H1 (cell line): ENCODE results near the gene ICAM2.

Experiments
- POLR2A ChIP-seq, 2 experiments: IDR thresholded peaks; 1 replicate in 1 of 2; 2 replicates in 1 of 2; pipeline ENCODE4 v1.6.1; 2011; ENCODE audit warnings: low read depth in 2 of 2, low read length in 2 of 2, mild to moderate bottlenecking in 2 of 2; ENCODE audit errors: control extremely low read depth in 1 of 2
- SP1 ChIP-seq: IDR thresholded peaks from 2 replicates; pipeline ENCODE4 v1.6.1; 2011; ENCODE audit warnings: low read depth, low read length
- TF ChIP-seq, protein P1 (sequence below): IDR thresholded peaks from 2 replicates; pipeline ENCODE4 v1.6.1; 2012; ENCODE audit warnings: inconsistent platforms

DNA sequence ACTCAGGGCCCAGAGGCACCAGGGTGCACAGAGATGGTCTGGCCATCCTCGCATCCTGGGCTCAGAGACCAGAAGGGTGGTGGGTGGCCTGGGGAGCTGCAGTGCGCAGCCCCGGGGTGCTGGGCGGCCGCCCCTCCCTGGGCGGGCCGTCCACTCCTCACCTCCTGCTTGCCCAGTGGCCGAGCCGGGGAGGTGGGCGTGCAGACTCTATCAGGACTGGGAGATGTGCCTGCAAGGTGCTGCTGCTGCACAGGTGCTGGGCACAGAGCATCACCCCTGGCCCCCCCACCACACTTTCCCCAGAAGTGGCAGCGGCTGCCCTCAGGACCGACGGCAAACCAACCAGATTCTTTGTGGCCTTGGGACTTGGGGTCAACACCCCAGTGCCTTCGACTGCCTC is 47.6 kb downstream of the ICAM2 start, which contains the start of gene SCN4A:
- no peak for TF ChIP-seq SP1
- TF ChIP-seq, protein P1, sequence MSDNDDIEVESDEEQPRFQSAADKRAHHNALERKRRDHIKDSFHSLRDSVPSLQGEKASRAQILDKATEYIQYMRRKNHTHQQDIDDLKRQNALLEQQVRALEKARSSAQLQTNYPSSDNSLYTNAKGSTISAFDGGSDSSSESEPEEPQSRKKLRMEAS = no peak
- TF ChIP-seq POLR2A (IDR thresholded peaks at IDR 0.05; ENCODE audit: control extremely low read depth in 1 of 2, low read depth in 2 of 2, low read length in 2 of 2) = no peak
